ENCODE measurements around the gene STON2. TPM values are rescaled to one million over a fixed set of nuclear protein-coding genes. Genes with fewer than 3 reads are reported as not detected.

The STON2 gene
- total RNA-seq, 1 donor: 3.3 TPM

GRCh38 chr14:81302638-81303037 lies 97.5 kb downstream of the STON2 start:
- TF ChIP-seq, protein P1, sequence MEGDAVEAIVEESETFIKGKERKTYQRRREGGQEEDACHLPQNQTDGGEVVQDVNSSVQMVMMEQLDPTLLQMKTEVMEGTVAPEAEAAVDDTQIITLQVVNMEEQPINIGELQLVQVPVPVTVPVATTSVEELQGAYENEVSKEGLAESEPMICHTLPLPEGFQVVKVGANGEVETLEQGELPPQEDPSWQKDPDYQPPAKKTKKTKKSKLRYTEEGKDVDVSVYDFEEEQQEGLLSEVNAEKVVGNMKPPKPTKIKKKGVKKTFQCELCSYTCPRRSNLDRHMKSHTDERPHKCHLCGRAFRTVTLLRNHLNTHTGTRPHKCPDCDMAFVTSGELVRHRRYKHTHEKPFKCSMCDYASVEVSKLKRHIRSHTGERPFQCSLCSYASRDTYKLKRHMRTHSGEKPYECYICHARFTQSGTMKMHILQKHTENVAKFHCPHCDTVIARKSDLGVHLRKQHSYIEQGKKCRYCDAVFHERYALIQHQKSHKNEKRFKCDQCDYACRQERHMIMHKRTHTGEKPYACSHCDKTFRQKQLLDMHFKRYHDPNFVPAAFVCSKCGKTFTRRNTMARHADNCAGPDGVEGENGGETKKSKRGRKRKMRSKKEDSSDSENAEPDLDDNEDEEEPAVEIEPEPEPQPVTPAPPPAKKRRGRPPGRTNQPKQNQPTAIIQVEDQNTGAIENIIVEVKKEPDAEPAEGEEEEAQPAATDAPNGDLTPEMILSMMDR (IDR thresholded peaks at IDR 0.05; ENCODE audit: insufficient read depth, low read length): no peak
- DNase-seq (ENCODE audit: low read depth): no peak
- H3K4me3 ChIP-seq (ENCODE audit: low read depth, low read length): no peak overlapping the region

DNA sequence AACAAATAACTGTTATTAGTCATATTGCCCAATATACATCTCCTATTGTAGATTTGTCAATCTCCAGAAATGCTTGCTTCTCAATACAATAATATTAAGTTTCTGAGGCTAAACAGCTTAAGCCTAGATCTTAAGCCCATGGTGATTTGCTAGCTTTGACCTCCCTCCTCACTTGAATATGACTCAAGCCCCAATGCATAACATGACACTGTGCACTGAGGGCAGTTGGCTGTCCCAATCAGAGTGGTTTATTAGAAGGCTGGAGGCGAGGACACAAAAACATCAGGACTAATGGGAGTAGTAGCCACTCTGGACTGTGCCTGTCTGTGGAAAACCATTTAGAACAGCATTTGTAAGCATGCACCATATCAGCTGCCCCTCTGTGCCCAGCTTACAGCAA lies 98.3 kb downstream of the STON2 start:
- no peak for DNase-seq (ENCODE audit: low read depth)
- TF ChIP-seq, protein P1 (IDR thresholded peaks at IDR 0.05; ENCODE audit: insufficient read depth, low read length): no peak
- no peak overlapping the region for H3K4me3 ChIP-seq (ENCODE audit: low read depth, low read length)

DNA sequence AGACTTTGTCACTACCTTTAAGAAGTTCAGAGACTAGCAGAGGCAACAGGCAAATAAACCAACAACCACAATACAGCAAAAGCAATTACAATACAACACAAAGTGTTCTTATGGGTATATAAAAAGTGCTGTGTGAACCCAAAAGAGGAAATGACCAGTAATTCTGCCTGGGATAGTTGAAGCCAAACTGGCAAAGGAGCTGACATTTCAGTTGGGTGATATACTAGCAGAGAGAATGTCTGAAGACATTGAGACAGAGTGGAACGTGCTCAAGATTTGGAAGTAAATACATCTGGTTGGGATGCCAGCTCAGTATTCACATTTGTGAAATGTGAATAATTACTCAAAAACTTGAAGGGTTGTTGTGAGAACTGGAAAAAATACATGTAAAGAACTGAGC lies 98.8 kb downstream of the STON2 start:
- DNase-seq (ENCODE audit: low read depth): no peak
- TF ChIP-seq, protein P1 (IDR thresholded peaks at IDR 0.05; ENCODE audit: insufficient read depth, low read length): no peak
- H3K4me3 ChIP-seq (ENCODE audit: low read depth, low read length): no peak overlapping the region

GRCh38 chr14:81298911-81299310 lies 101.2 kb downstream of the STON2 start:
- TF ChIP-seq, protein P1 (IDR thresholded peaks at IDR 0.05; ENCODE audit: insufficient read depth, low read length): no peak
- no peak for DNase-seq (ENCODE audit: low read depth)

GRCh38 chr14:81298122-81298521 lies 102.0 kb downstream of the STON2 start:
- no peak for DNase-seq (ENCODE audit: low read depth)
- TF ChIP-seq, protein P1 (IDR thresholded peaks at IDR 0.05; ENCODE audit: insufficient read depth, low read length): no peak
- no peak overlapping the region for H3K4me3 ChIP-seq (ENCODE audit: low read depth, low read length)

More at GRCh38 chr14:81298911-81299310, 101.2 kb downstream of the STON2 start:
- no peak overlapping the region for H3K4me3 ChIP-seq (ENCODE audit: low read depth, low read length)

DNA sequence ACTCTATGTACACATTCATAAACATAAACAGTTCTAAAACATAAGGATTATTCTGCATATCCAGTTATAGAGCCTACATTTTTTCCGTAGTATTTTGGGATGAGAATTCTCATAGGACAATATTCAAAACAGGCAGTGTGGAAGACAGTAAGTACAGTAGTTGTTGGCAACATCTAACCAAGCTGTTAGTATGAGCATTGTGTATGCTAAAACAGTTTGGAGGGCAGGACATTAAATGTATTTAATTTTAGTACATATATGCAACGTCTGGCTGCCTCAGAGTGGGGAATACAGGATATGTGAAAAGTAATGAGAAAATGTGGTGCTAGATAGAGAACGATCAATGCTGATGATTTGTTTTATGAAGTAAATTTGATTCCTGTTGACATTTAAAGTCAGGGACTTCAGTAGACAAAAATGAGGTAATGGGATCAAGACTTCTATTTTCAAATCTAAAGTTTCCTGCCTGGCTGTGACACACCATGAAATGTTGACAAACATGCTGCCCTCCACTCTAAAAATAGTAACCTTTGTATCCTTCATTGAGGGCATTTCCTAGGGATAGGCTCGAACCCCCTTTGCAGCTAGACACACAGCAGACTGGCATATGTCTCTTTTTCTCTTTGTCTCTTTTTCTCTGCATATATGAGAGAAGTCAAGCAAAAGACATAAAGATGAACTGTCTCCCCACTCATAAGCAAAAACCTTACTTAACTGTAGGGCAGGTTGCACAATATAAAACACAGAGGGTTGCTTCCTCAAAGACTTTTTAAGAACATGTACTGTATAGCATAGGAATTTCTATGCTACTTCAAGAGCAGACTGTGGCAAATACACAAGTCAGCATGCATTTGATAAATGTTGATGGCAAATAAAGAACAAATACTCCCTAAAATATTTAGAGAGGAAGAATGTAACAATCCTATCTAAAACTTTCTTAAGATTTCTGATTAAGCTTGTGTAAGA lies 103.9 kb downstream of the STON2 start:
- DNase-seq (ENCODE audit: low read depth): no peak
- H3K4me3 ChIP-seq (ENCODE audit: low read depth, low read length): no peak overlapping the region
- TF ChIP-seq, protein P1 (IDR thresholded peaks at IDR 0.05; ENCODE audit: insufficient read depth, low read length): no peak

Data from fibroblast of the aortic adventitia (primary cell).